ENCODE measurements around the gene SPEM2.

DNA sequence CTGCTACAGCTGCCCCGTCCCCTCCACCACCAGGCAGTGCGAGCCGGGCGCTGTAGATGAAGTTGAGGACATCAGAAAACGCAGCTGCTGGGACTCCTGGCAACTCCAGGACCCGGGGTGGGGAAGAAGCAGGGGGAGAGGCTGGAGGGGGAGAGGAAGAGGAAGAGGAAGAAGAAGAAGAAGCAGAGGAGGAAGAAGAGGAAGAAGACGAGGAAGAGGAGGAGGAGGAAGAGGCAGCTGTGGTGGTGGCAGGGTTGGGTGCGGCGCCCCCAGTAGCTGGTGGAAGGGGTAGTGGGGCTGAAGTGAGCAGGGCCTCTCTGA is 40.9 kb downstream of the SPEM2 start:
- TF ChIP-seq, protein P1, sequence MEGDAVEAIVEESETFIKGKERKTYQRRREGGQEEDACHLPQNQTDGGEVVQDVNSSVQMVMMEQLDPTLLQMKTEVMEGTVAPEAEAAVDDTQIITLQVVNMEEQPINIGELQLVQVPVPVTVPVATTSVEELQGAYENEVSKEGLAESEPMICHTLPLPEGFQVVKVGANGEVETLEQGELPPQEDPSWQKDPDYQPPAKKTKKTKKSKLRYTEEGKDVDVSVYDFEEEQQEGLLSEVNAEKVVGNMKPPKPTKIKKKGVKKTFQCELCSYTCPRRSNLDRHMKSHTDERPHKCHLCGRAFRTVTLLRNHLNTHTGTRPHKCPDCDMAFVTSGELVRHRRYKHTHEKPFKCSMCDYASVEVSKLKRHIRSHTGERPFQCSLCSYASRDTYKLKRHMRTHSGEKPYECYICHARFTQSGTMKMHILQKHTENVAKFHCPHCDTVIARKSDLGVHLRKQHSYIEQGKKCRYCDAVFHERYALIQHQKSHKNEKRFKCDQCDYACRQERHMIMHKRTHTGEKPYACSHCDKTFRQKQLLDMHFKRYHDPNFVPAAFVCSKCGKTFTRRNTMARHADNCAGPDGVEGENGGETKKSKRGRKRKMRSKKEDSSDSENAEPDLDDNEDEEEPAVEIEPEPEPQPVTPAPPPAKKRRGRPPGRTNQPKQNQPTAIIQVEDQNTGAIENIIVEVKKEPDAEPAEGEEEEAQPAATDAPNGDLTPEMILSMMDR (conservative IDR thresholded peaks at IDR 0.05), result no peak
- no peak for TF ChIP-seq ZFX (IDR thresholded peaks at IDR 0.05)

Data from C4-2B (cell line).